ENCODE measurements around the gene MYCBP2.

Gene MYCBP2

GRCh38 chr13:77040076-77040475, 286.8 kb downstream of the MYCBP2 start:
- no peak overlapping the region for H2BK15ac ChIP-seq (ENCODE audit: low read depth, poor library complexity, severe bottlenecking)
- H4K91ac ChIP-seq (ENCODE audit: low read length): no peak overlapping the region
- H3K36me3 ChIP-seq (ENCODE audit: control insufficient read depth in 1 of 2, insufficient read depth in 2 of 2, low read depth in 1 of 2, low read length in 2 of 2): peaks cover 3 to 15% of the 10 kb centered on the region in 2 experiments
- H3K9ac ChIP-seq (ENCODE audit: low read length): no peak overlapping the region
- no peak overlapping the region for H3K18ac ChIP-seq (ENCODE audit: low read depth in 1 of 2, low read length in 2 of 2)
- H2AFZ ChIP-seq (ENCODE audit: low read depth, low read length): no peak overlapping the region
- no peak overlapping the region for H3K23ac ChIP-seq (ENCODE audit: low read length in 2 of 2)
- H3K9me3 ChIP-seq (ENCODE audit: control insufficient read depth, low read length): no peaks in the 10 kb centered on the region
- H3K27me3 ChIP-seq (ENCODE audit: control insufficient read depth in 1 of 2, insufficient read depth in 1 of 2, low read length in 2 of 2): no peaks in the 10 kb centered on the region
- H3K14ac ChIP-seq (ENCODE audit: low read length in 2 of 2): no peak overlapping the region
- H3K4ac ChIP-seq (ENCODE audit: low read depth in 1 of 2, low read length in 2 of 2): no peak overlapping the region
- H2AK5ac ChIP-seq (ENCODE audit: low read length, severe bottlenecking): no peak overlapping the region
- no peak overlapping the region for H4K8ac ChIP-seq (ENCODE audit: low read length)
- H2BK120ac ChIP-seq (ENCODE audit: low read depth, low read length): no peak overlapping the region
- H3K27ac ChIP-seq (ENCODE audit: low read length, poor library complexity, severe bottlenecking): no peak overlapping the region
- H3K4me2 ChIP-seq (ENCODE audit: low read length, poor library complexity, severe bottlenecking): no peak overlapping the region
- H2BK12ac ChIP-seq (ENCODE audit: low read length in 2 of 2): no peak overlapping the region
- no peaks in the 10 kb centered on the region for H3K4me1 ChIP-seq (ENCODE audit: control insufficient read depth, insufficient read depth, low read depth, low read length)
- 95% methylated on average over 6 of the region's 7 CpGs for WGBS
- no peak overlapping the region for H2BK5ac ChIP-seq (ENCODE audit: low read depth, low read length, poor library complexity, severe bottlenecking)
- DNase-seq: no peak
- no peak overlapping the region for H3K4me3 ChIP-seq (ENCODE audit: insufficient read depth in 1 of 2, low read depth in 1 of 2, low read length in 2 of 2)
- no peaks in the 10 kb centered on the region for H3K79me1 ChIP-seq (replicated peaks; ENCODE audit: low read length, poor library complexity, severe bottlenecking)

- H3K36me3 ChIP-seq (ENCODE audit: control insufficient read depth in 1 of 2, insufficient read depth in 2 of 2, low read depth in 1 of 2, low read length in 2 of 2): peaks cover under 1 to 8% of the 10 kb centered on the region in 2 experiments
- DNase-seq: no peak
- H3K79me1 ChIP-seq (replicated peaks; ENCODE audit: low read length, poor library complexity, severe bottlenecking): no peaks in the 10 kb centered on the region
- no peak overlapping the region for H3K4me3 ChIP-seq (ENCODE audit: insufficient read depth in 1 of 2, low read depth in 1 of 2, low read length in 2 of 2)
- no peak overlapping the region for H3K4me2 ChIP-seq (ENCODE audit: low read length, poor library complexity, severe bottlenecking)
- H2BK5ac ChIP-seq (ENCODE audit: low read depth, low read length, poor library complexity, severe bottlenecking): no peak overlapping the region
- no peak overlapping the region for H3K23ac ChIP-seq (ENCODE audit: low read length in 2 of 2)
- no peak overlapping the region for H3K27ac ChIP-seq (ENCODE audit: low read length, poor library complexity, severe bottlenecking)
- H4K91ac ChIP-seq (ENCODE audit: low read length): no peak overlapping the region
- H4K8ac ChIP-seq (ENCODE audit: low read length): no peak overlapping the region
- H2BK15ac ChIP-seq (ENCODE audit: low read depth, poor library complexity, severe bottlenecking): no peak overlapping the region
- no peak overlapping the region for H2AFZ ChIP-seq (ENCODE audit: low read depth, low read length)
- H3K9ac ChIP-seq (ENCODE audit: low read length): no peak overlapping the region
- no peak overlapping the region for H2BK12ac ChIP-seq (ENCODE audit: low read length in 2 of 2)
- no peaks in the 10 kb centered on the region for H3K4me1 ChIP-seq (ENCODE audit: control insufficient read depth, insufficient read depth, low read depth, low read length)
- H3K4ac ChIP-seq (ENCODE audit: low read depth in 1 of 2, low read length in 2 of 2): no peak overlapping the region
- no peak overlapping the region for H3K14ac ChIP-seq (ENCODE audit: low read length in 2 of 2)
- no peak overlapping the region for H3K18ac ChIP-seq (ENCODE audit: low read depth in 1 of 2, low read length in 2 of 2)
- H2BK120ac ChIP-seq (ENCODE audit: low read depth, low read length): no peak overlapping the region
- H2AK5ac ChIP-seq (ENCODE audit: low read length, severe bottlenecking): no peak overlapping the region
- no peaks in the 10 kb centered on the region for H3K27me3 ChIP-seq (ENCODE audit: control insufficient read depth in 1 of 2, insufficient read depth in 1 of 2, low read length in 2 of 2)
- no peaks in the 10 kb centered on the region for H3K9me3 ChIP-seq (ENCODE audit: control insufficient read depth, low read length)
- WGBS: no CpG with 5 or more reads among the region's 5 CpGs
Observed at GRCh38 chr13:77038907-77039480, 287.9 kb downstream of the MYCBP2 start.

DNA sequence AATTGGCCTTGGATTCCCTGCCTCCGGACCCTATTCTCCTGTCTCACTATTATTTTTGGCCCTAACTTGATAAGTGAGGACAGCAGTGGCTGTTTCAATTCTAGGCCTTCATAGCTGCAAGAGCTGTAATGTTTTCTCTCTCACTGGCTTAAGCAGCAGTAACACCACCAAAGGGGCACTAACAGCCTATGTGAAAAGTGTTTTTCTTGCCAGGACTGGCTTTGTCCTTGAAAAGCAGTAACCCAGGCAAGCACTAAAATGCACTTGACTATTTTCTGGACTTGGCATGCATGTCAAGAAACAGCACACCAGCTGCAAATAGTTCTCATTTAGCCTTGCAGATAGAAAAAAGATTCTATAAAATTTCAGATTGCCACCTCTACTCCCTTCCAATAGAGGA, 290.6 kb downstream of the MYCBP2 start:
- DNase-seq: no peak
- Histone ChIP-seq H3K4ac (ENCODE audit: low read depth in 1 of 2, low read length in 2 of 2) (no peak overlapping the region), H3K27ac (ENCODE audit: low read length, poor library complexity, severe bottlenecking) (no peak overlapping the region)

GRCh38 chr13:77034881-77035280, 292.0 kb downstream of the MYCBP2 start:
- Histone ChIP-seq H3K36me3 (ENCODE audit: control insufficient read depth in 1 of 2, insufficient read depth in 2 of 2, low read depth in 1 of 2, low read length in 2 of 2) (no peaks in the 10 kb centered on the region), H2AK5ac (ENCODE audit: low read length, severe bottlenecking) (no peak overlapping the region), H3K9ac (ENCODE audit: low read length) (no peak overlapping the region), H2BK15ac (ENCODE audit: low read depth, poor library complexity, severe bottlenecking) (no peak overlapping the region), H3K4me3 (ENCODE audit: insufficient read depth in 1 of 2, low read depth in 1 of 2, low read length in 2 of 2) (no peak overlapping the region), H3K4me1 (ENCODE audit: control insufficient read depth, insufficient read depth, low read depth, low read length) (no peaks in the 10 kb centered on the region), H3K18ac (ENCODE audit: low read depth in 1 of 2, low read length in 2 of 2) (no peak overlapping the region), H3K23ac (ENCODE audit: low read length in 2 of 2) (no peak overlapping the region), H3K4ac (ENCODE audit: low read depth in 1 of 2, low read length in 2 of 2) (no peak overlapping the region), H3K27me3 (ENCODE audit: control insufficient read depth in 1 of 2, insufficient read depth in 1 of 2, low read length in 2 of 2) (no peaks in the 10 kb centered on the region), H3K9me3 (ENCODE audit: control insufficient read depth, low read length) (no peaks in the 10 kb centered on the region), H2BK120ac (ENCODE audit: low read depth, low read length) (no peak overlapping the region), H2BK5ac (ENCODE audit: low read depth, low read length, poor library complexity, severe bottlenecking) (no peak overlapping the region), H3K14ac (ENCODE audit: low read length in 2 of 2) (no peak overlapping the region), H3K79me1 (replicated peaks; ENCODE audit: low read length, poor library complexity, severe bottlenecking) (no peaks in the 10 kb centered on the region), H4K91ac (ENCODE audit: low read length) (no peak overlapping the region), H2AFZ (ENCODE audit: low read depth, low read length) (no peak overlapping the region), H3K4me2 (ENCODE audit: low read length, poor library complexity, severe bottlenecking) (no peak overlapping the region), H4K8ac (ENCODE audit: low read length) (no peak overlapping the region), H3K27ac (ENCODE audit: low read length, poor library complexity, severe bottlenecking) (no peak overlapping the region), H2BK12ac (ENCODE audit: low read length in 2 of 2) (no peak overlapping the region)
- peak; percentile 18 for DNase-seq
- WGBS: 91% methylated on average over 5 of the region's 5 CpGs

More for the DNA sequence above, 290.6 kb downstream of the MYCBP2 start:
- no peak overlapping the region for H2BK15ac ChIP-seq (ENCODE audit: low read depth, poor library complexity, severe bottlenecking)
- no peak overlapping the region for H3K4me3 ChIP-seq (ENCODE audit: insufficient read depth in 1 of 2, low read depth in 1 of 2, low read length in 2 of 2)
- no peak overlapping the region for H3K9ac ChIP-seq (ENCODE audit: low read length)
- H3K14ac ChIP-seq (ENCODE audit: low read length in 2 of 2): no peak overlapping the region
- H4K91ac ChIP-seq (ENCODE audit: low read length): no peak overlapping the region
- H3K18ac ChIP-seq (ENCODE audit: low read depth in 1 of 2, low read length in 2 of 2): no peak overlapping the region
- H4K8ac ChIP-seq (ENCODE audit: low read length): no peak overlapping the region
- H3K23ac ChIP-seq (ENCODE audit: low read length in 2 of 2): no peak overlapping the region
- no peak overlapping the region for H2AFZ ChIP-seq (ENCODE audit: low read depth, low read length)
- H2BK5ac ChIP-seq (ENCODE audit: low read depth, low read length, poor library complexity, severe bottlenecking): no peak overlapping the region
- WGBS: no CpG with 5 or more reads among the region's 1 CpG
- H3K27me3 ChIP-seq (ENCODE audit: control insufficient read depth in 1 of 2, insufficient read depth in 1 of 2, low read length in 2 of 2): no peaks in the 10 kb centered on the region
- no peak overlapping the region for H2AK5ac ChIP-seq (ENCODE audit: low read length, severe bottlenecking)
- no peak overlapping the region for H2BK12ac ChIP-seq (ENCODE audit: low read length in 2 of 2)
- no peaks in the 10 kb centered on the region for H3K36me3 ChIP-seq (ENCODE audit: control insufficient read depth in 1 of 2, insufficient read depth in 2 of 2, low read depth in 1 of 2, low read length in 2 of 2)
- no peak overlapping the region for H2BK120ac ChIP-seq (ENCODE audit: low read depth, low read length)
- H3K4me1 ChIP-seq (ENCODE audit: control insufficient read depth, insufficient read depth, low read depth, low read length): no peaks in the 10 kb centered on the region
- H3K4me2 ChIP-seq (ENCODE audit: low read length, poor library complexity, severe bottlenecking): no peak overlapping the region
- no peaks in the 10 kb centered on the region for H3K9me3 ChIP-seq (ENCODE audit: control insufficient read depth, low read length)
- no peaks in the 10 kb centered on the region for H3K79me1 ChIP-seq (replicated peaks; ENCODE audit: low read length, poor library complexity, severe bottlenecking)
